GM23338 (cell line): ENCODE data around the gene FTCD.

Source experiments
- CREB1 ChIP-seq: fragments of 250-450 bp; sonication (Bioruptor Pico); IDR thresholded peaks from 2 replicates; pipeline ENCODE4 v1.5.0; 2020; ENCODE audit warnings: low read depth, mild to moderate bottlenecking, moderate library complexity
- EZH2 ChIP-seq: fragments of 200-600 bp; sonication (generic); IDR thresholded peaks from one replicate; pipeline ENCODE4 v1.8.0; 2017; ENCODE audit warnings: antibody characterized with exemption, mild to moderate bottlenecking, low read depth; ENCODE audit not compliant: unreplicated experiment
- EZH2phosphoT487 ChIP-seq: fragments of 200-600 bp; sonication (generic); IDR thresholded peaks from one replicate; pipeline ENCODE4 v1.8.1; 2018; ENCODE audit warnings: antibody characterized with exemption; ENCODE audit not compliant: unreplicated experiment
- JUNB ChIP-seq: IDR thresholded peaks from one replicate; pipeline ENCODE4 v1.6.1; 2016; ENCODE audit warnings: antibody characterized with exemption; ENCODE audit not compliant: unreplicated experiment
- NANOG ChIP-seq: IDR thresholded peaks from 2 replicates; pipeline ENCODE4 v1.6.1; 2016; ENCODE audit warnings: antibody characterized with exemption, borderline replicate concordance
- POLR2AphosphoS5 ChIP-seq: IDR thresholded peaks from 2 replicates; pipeline ENCODE4 v1.6.1; 2016; ENCODE audit warnings: antibody characterized with exemption, low read depth
- STAT1 ChIP-seq: IDR thresholded peaks from one replicate; pipeline ENCODE4 v1.6.1; 2016; ENCODE audit warnings: antibody characterized with exemption; ENCODE audit not compliant: unreplicated experiment
- ZNF114 ChIP-seq: fragments of 250-450 bp; sonication (Bioruptor Pico); IDR thresholded peaks from 2 replicates; pipeline ENCODE4 v1.5.0; 2020; ENCODE audit warnings: mild to moderate bottlenecking, moderate library complexity
- ZNF331 ChIP-seq: fragments of 250-450 bp; sonication (Bioruptor Pico); IDR thresholded peaks from 2 replicates; pipeline ENCODE4 v1.5.0; 2020; ENCODE audit warnings: low read depth, mild to moderate bottlenecking, moderate library complexity
- TF ChIP-seq, protein P1 (sequence below), 2 experiments: fragments of 200-600 bp in 1 of 2; sonication (generic) in 1 of 2; conservative IDR thresholded peaks; 2 replicates each; pipeline versions ENCODE4 v1.5.1 to v1.6.1; 2016 to 2017; ENCODE audit warnings: antibody characterized with exemption in 2 of 2, low read depth in 2 of 2, mild to moderate bottlenecking in 2 of 2, moderate library complexity in 1 of 2
- TF ChIP-seq, protein P2 (sequence below): IDR thresholded peaks from 2 replicates; pipeline ENCODE4 v1.6.1; 2016; ENCODE audit warnings: antibody characterized with exemption
- TF ChIP-seq, protein P3 (sequence below): IDR thresholded peaks from one replicate; pipeline ENCODE4 v1.6.1; 2018; ENCODE audit warnings: antibody characterized with exemption; ENCODE audit not compliant: unreplicated experiment
- TF ChIP-seq, protein P4 (sequence below): fragments of 250-450 bp; sonication (Bioruptor Pico); IDR thresholded peaks from 2 replicates; pipeline ENCODE4 v1.5.0; 2020; ENCODE audit warnings: mild to moderate bottlenecking, moderate library complexity

DNA sequence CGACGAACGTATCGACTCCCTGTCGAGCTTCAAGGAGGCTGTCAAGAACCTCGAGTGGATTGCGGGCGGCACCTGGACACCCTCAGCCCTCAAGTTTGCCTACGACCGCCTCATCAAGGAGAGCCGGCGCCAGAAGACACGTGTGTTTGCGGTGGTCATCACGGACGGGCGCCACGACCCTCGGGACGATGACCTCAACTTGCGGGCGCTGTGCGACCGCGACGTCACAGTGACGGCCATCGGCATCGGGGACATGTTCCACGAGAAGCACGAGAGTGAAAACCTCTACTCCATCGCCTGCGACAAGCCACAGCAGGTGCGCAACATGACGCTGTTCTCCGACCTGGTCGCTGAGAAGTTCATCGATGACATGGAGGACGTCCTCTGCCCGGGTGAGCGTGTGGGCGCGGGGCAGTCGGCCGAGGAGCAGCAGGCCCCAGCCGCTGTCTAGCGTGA, 29.5 kb downstream of the FTCD start:
- TF ChIP-seq POLR2AphosphoS5 (no peak), EZH2 (no peak), CREB1 (CRISPR knock-in tag) (no peak), EZH2phosphoT487 (no peak), JUNB (no peak), ZNF331 (CRISPR knock-in tag) (no peak), NANOG (no peak), ZNF114 (CRISPR knock-in tag) (no peak), STAT1 (no peak)
- TF ChIP-seq, protein P1, sequence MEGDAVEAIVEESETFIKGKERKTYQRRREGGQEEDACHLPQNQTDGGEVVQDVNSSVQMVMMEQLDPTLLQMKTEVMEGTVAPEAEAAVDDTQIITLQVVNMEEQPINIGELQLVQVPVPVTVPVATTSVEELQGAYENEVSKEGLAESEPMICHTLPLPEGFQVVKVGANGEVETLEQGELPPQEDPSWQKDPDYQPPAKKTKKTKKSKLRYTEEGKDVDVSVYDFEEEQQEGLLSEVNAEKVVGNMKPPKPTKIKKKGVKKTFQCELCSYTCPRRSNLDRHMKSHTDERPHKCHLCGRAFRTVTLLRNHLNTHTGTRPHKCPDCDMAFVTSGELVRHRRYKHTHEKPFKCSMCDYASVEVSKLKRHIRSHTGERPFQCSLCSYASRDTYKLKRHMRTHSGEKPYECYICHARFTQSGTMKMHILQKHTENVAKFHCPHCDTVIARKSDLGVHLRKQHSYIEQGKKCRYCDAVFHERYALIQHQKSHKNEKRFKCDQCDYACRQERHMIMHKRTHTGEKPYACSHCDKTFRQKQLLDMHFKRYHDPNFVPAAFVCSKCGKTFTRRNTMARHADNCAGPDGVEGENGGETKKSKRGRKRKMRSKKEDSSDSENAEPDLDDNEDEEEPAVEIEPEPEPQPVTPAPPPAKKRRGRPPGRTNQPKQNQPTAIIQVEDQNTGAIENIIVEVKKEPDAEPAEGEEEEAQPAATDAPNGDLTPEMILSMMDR (conservative IDR thresholded peaks at IDR 0.05; ENCODE audit: low read depth in 2 of 2), result no peak
- TF ChIP-seq, protein P2, sequence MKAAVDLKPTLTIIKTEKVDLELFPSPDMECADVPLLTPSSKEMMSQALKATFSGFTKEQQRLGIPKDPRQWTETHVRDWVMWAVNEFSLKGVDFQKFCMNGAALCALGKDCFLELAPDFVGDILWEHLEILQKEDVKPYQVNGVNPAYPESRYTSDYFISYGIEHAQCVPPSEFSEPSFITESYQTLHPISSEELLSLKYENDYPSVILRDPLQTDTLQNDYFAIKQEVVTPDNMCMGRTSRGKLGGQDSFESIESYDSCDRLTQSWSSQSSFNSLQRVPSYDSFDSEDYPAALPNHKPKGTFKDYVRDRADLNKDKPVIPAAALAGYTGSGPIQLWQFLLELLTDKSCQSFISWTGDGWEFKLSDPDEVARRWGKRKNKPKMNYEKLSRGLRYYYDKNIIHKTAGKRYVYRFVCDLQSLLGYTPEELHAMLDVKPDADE, result no peak
- TF ChIP-seq, protein P3, sequence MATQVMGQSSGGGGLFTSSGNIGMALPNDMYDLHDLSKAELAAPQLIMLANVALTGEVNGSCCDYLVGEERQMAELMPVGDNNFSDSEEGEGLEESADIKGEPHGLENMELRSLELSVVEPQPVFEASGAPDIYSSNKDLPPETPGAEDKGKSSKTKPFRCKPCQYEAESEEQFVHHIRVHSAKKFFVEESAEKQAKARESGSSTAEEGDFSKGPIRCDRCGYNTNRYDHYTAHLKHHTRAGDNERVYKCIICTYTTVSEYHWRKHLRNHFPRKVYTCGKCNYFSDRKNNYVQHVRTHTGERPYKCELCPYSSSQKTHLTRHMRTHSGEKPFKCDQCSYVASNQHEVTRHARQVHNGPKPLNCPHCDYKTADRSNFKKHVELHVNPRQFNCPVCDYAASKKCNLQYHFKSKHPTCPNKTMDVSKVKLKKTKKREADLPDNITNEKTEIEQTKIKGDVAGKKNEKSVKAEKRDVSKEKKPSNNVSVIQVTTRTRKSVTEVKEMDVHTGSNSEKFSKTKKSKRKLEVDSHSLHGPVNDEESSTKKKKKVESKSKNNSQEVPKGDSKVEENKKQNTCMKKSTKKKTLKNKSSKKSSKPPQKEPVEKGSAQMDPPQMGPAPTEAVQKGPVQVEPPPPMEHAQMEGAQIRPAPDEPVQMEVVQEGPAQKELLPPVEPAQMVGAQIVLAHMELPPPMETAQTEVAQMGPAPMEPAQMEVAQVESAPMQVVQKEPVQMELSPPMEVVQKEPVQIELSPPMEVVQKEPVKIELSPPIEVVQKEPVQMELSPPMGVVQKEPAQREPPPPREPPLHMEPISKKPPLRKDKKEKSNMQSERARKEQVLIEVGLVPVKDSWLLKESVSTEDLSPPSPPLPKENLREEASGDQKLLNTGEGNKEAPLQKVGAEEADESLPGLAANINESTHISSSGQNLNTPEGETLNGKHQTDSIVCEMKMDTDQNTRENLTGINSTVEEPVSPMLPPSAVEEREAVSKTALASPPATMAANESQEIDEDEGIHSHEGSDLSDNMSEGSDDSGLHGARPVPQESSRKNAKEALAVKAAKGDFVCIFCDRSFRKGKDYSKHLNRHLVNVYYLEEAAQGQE, result no peak
- TF ChIP-seq, protein P4, sequence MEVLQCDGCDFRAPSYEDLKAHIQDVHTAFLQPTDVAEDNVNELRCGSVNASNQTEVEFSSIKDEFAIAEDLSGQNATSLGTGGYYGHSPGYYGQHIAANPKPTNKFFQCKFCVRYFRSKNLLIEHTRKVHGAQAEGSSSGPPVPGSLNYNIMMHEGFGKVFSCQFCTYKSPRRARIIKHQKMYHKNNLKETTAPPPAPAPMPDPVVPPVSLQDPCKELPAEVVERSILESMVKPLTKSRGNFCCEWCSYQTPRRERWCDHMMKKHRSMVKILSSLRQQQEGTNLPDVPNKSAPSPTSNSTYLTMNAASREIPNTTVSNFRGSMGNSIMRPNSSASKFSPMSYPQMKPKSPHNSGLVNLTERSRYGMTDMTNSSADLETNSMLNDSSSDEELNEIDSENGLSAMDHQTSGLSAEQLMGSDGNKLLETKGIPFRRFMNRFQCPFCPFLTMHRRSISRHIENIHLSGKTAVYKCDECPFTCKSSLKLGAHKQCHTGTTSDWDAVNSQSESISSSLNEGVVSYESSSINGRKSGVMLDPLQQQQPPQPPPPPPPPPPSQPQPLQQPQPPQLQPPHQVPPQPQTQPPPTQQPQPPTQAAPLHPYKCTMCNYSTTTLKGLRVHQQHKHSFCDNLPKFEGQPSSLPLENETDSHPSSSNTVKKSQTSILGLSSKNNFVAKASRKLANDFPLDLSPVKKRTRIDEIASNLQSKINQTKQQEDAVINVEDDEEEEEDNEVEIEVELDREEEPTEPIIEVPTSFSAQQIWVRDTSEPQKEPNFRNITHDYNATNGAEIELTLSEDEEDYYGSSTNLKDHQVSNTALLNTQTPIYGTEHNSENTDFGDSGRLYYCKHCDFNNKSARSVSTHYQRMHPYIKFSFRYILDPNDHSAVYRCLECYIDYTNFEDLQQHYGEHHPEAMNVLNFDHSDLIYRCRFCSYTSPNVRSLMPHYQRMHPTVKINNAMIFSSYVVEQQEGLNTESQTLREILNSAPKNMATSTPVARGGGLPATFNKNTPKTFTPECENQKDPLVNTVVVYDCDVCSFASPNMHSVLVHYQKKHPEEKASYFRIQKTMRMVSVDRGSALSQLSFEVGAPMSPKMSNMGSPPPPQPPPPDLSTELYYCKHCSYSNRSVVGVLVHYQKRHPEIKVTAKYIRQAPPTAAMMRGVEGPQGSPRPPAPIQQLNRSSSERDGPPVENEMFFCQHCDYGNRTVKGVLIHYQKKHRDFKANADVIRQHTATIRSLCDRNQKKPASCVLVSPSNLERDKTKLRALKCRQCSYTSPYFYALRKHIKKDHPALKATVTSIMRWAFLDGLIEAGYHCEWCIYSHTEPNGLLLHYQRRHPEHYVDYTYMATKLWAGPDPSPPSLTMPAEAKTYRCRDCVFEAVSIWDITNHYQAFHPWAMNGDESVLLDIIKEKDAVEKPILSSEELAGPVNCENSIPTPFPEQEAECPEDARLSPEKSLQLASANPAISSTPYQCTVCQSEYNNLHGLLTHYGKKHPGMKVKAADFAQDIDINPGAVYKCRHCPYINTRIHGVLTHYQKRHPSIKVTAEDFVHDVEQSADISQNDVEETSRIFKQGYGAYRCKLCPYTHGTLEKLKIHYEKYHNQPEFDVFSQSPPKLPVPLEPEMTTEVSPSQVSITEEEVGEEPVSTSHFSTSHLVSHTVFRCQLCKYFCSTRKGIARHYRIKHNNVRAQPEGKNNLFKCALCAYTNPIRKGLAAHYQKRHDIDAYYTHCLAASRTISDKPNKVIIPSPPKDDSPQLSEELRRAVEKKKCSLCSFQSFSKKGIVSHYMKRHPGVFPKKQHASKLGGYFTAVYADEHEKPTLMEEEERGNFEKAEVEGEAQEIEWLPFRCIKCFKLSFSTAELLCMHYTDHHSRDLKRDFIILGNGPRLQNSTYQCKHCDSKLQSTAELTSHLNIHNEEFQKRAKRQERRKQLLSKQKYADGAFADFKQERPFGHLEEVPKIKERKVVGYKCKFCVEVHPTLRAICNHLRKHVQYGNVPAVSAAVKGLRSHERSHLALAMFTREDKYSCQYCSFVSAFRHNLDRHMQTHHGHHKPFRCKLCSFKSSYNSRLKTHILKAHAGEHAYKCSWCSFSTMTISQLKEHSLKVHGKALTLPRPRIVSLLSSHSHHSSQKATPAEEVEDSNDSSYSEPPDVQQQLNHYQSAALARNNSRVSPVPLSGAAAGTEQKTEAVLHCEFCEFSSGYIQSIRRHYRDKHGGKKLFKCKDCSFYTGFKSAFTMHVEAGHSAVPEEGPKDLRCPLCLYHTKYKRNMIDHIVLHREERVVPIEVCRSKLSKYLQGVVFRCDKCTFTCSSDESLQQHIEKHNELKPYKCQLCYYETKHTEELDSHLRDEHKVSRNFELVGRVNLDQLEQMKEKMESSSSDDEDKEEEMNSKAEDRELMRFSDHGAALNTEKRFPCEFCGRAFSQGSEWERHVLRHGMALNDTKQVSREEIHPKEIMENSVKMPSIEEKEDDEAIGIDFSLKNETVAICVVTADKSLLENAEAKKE (CRISPR knock-in tag), result no peak
